Tibial nerve (tissue), 4 donors: ENCODE data around the gene USP6NL. TPM values are rescaled to one million over a fixed set of nuclear protein-coding genes. Genes with fewer than 3 reads are reported as not detected.

Experiments
- DNase-seq, 2 donors: peaks; one replicate each; pipeline ENCODE4 v3.0.0-alpha.2; 2019; ENCODE audit warnings: low spot score in 2 of 2
- H3K27ac ChIP-seq, 4 donors: fragments of 200-600 bp; sonication (generic) in 3 of 4; one replicate each; pipeline ENCODE4 v1.5.1; 2017 to 2019; ENCODE audit warnings: mild to moderate bottlenecking in 1 of 4
- H3K27me3 ChIP-seq, 2 donors: fragments of 200-600 bp; sonication (generic) in 1 of 2; one replicate each; pipeline versions ENCODE4 v1.5.1 to v1.6.0; 2017 to 2019
- H3K36me3 ChIP-seq, 3 donors: fragments of 200-600 bp; sonication (generic); one replicate each; pipeline ENCODE4 v1.5.1; 2018 to 2019
- H3K4me1 ChIP-seq, 4 donors: fragments of 200-600 bp; sonication (generic) in 3 of 4; one replicate each; pipeline ENCODE4 v1.5.1; 2017 to 2019
- H3K4me3 ChIP-seq, 4 donors: fragments of 200-600 bp; sonication (generic) in 3 of 4; one replicate each; pipeline ENCODE4 v1.5.1; 2017 to 2019; ENCODE audit warnings: mild to moderate bottlenecking in 1 of 4, moderate library complexity in 1 of 4
- H3K9me3 ChIP-seq, 4 donors: fragments of 200-600 bp; sonication (generic) in 3 of 4; one replicate each; pipeline ENCODE4 v1.5.1; 2017 to 2019
- EP300 ChIP-seq, 2 donors: sonication (generic); formaldehyde crosslinking; IDR thresholded peaks; one replicate each; pipeline ENCODE4 v1.6.1; 2017; ENCODE audit warnings: antibody characterized with exemption in 2 of 2, mild to moderate bottlenecking in 1 of 2
- POLR2A ChIP-seq, 2 donors: fragments of 450-650 bp; IDR thresholded peaks; one replicate each; pipeline ENCODE4 v1.6.1; 2017; ENCODE audit warnings: antibody characterized with exemption in 2 of 2, mild to moderate bottlenecking in 2 of 2, moderate library complexity in 2 of 2
- WGBS, 2 donors: methylation state at CpG; one replicate each; pipeline ENCODE4 v1.1.5; 2018; 5-methylcytosine and 5-hydroxymethylcytosine counted together
- total RNA-seq, 4 donors: library from RNA; depleted of rRNA; stranded (reverse); fragments of >200 nt; gene quantifications; one replicate each; pipeline ENCODE4 v1.1.0, GENCODE V29; 2016
- TF ChIP-seq, protein P1 (sequence below), 5 experiments: fragments of 200-600 bp in 3 of 5; fragments of 450-650 bp in 2 of 5; sonication (generic) in 3 of 5; IDR thresholded peaks; one replicate each; pipeline ENCODE4 v1.5.1; 2016 to 2019; ENCODE audit warnings: antibody characterized with exemption in 5 of 5, mild to moderate bottlenecking in 3 of 5, moderate library complexity in 2 of 5

Gene USP6NL
- total RNA-seq, 4 donors from 2014 or later, result 21.8 to 33.9 (median 25.0) TPM

GRCh38 chr10:11449761-11450160 is 161.7 kb downstream of the USP6NL start:
- TF ChIP-seq, protein P1, sequence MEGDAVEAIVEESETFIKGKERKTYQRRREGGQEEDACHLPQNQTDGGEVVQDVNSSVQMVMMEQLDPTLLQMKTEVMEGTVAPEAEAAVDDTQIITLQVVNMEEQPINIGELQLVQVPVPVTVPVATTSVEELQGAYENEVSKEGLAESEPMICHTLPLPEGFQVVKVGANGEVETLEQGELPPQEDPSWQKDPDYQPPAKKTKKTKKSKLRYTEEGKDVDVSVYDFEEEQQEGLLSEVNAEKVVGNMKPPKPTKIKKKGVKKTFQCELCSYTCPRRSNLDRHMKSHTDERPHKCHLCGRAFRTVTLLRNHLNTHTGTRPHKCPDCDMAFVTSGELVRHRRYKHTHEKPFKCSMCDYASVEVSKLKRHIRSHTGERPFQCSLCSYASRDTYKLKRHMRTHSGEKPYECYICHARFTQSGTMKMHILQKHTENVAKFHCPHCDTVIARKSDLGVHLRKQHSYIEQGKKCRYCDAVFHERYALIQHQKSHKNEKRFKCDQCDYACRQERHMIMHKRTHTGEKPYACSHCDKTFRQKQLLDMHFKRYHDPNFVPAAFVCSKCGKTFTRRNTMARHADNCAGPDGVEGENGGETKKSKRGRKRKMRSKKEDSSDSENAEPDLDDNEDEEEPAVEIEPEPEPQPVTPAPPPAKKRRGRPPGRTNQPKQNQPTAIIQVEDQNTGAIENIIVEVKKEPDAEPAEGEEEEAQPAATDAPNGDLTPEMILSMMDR (IDR thresholded peaks at IDR 0.05), result no peak
- TF ChIP-seq EP300 (IDR thresholded peaks at IDR 0.05) (no peak), POLR2A (IDR thresholded peaks at IDR 0.05) (no peak)
- Histone ChIP-seq H3K27ac (no peak overlapping the region), H3K9me3 (no peaks in the 10 kb centered on the region), H3K4me3 (no peak overlapping the region), H3K4me1 (no peaks in the 10 kb centered on the region), H3K27me3 (no peaks in the 10 kb centered on the region), H3K36me3 (no peaks in the 10 kb centered on the region)
- WGBS, 2 donors, result 78 to 85% methylated on average over 8 of the region's 8 CpGs
- no peak for DNase-seq

DNA sequence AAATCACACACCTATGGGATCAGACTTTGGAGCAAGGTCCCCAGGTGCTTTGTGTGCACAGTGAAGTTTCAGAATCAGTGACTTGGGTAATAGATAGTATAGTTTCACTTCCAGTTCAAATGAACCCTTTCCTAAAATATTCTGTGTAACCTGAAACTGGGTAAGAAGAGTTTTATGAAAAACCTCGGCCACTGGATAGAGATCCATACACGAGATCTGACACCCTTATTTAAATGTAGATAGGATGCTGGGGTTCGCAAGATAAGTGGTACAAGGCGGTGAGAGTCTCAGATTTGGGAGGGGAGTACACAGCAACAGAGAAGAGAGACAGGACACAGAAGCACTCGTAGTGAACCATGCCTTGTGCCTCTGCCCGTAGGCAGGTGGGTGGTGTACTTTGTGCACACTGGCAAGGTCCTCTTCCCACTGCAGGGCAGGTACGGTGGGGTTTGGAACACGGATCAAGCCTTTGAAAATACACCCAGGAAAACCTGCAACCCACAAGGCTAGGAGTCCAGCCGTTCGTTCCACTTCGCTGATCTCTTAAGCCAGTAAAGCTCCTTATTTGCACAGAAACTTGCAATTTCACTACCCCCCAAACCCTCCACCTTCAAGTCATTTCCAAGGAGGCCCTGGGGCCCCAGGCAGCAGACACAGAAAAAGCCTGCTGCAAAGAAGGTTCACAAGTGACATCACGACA is 162.8 kb downstream of the USP6NL start:
- Histone ChIP-seq H3K27me3 (no peaks in the 10 kb centered on the region), H3K9me3 (no peaks in the 10 kb centered on the region), H3K27ac (no peak overlapping the region), H3K4me3 (no peak overlapping the region), H3K4me1 (no peaks in the 10 kb centered on the region), H3K36me3 (no peaks in the 10 kb centered on the region)
- TF ChIP-seq, protein P1 (IDR thresholded peaks at IDR 0.05), result no peak
- TF ChIP-seq POLR2A (IDR thresholded peaks at IDR 0.05), result no peak
- 69 to 73% methylated on average over 12 of the region's 12 CpGs for WGBS, 2 donors
- DNase-seq, result no peak

DNA sequence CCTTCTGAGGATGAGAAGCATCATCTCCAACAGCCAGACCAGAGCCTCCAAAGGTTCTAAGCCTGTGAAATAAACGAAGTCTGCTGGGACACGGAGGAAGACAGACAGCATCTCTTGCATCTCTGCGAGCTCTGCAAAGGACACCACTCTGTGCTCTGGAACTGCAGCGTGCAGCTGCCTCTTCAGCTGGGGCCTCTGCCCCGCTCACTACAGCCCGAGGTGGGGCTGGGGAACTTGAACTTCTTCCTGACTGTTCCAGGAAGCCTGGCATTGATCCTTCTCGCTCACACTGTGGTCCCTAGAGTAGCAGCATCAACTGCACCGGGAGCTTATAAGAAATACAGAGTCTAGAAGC is 163.3 kb downstream of the USP6NL start:
- H3K4me1 ChIP-seq, result no peaks in the 10 kb centered on the region
- H3K36me3 ChIP-seq, result no peaks in the 10 kb centered on the region
- no peaks in the 10 kb centered on the region for H3K27me3 ChIP-seq
- TF ChIP-seq POLR2A (IDR thresholded peaks at IDR 0.05) (no peak), EP300 (IDR thresholded peaks at IDR 0.05) (no peak)
- DNase-seq, result no peak
- H3K9me3 ChIP-seq, result no peaks in the 10 kb centered on the region
- no peak overlapping the region for H3K4me3 ChIP-seq
- 49 to 60% methylated on average over 8 of the region's 8 CpGs for WGBS, 2 donors
- H3K27ac ChIP-seq, result no peak overlapping the region

DNA sequence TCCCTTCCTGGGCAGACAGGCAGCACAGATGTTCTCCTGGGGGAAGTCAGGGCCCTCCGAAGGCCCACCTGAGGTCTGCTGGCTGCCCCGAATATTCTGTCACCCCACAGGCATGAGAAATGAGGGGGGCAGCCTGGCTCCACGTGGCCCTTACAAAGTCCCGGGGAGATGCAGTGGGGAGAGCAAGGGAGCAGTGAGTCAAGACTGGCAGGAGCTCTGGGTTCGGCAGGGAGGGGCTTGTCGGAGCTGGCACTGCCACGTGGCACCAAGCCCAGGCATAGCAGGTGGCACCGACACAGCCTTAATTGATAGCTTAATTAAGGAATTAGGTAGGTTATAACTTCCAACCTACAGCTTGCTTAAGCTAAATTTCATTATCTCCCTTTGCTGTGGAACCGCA is 163.9 kb downstream of the USP6NL start:
- no peaks in the 10 kb centered on the region for H3K27me3 ChIP-seq
- no peak for DNase-seq
- no peak overlapping the region for H3K27ac ChIP-seq
- no peak overlapping the region for H3K4me3 ChIP-seq
- no peaks in the 10 kb centered on the region for H3K4me1 ChIP-seq
- no peak for TF ChIP-seq POLR2A (IDR thresholded peaks at IDR 0.05)
- no peak for TF ChIP-seq EP300 (IDR thresholded peaks at IDR 0.05)
- TF ChIP-seq, protein P1 (IDR thresholded peaks at IDR 0.05), result no peak
- H3K9me3 ChIP-seq, result no peaks in the 10 kb centered on the region
- WGBS, 2 donors, result 78 to 83% methylated on average over 9 of the region's 9 CpGs
- no peaks in the 10 kb centered on the region for H3K36me3 ChIP-seq

DNA sequence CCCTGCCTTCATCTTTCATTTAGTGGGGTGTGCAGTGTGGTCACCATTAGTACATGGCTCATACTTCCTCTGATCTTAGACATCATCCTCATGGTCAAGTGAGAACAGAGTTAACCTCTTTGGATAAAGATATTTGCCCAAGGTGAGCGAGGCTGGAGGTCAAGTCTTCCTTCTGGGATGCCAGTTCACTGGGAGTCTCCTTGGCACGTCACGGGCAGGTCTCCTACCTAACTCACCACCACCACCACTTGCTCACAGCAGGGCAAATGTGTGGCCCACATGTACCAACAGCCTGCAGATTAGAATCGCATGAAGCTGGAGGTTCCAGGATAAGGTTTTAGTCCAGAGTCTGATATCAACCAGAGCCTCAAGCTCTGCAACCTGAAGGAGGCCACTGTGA is 164.6 kb downstream of the USP6NL start:
- WGBS, 2 donors, result 88 to 93% methylated on average over 3 to 4 of the region's 4 CpGs
- DNase-seq, result no peak
- Histone ChIP-seq H3K36me3 (no peaks in the 10 kb centered on the region), H3K27me3 (no peaks in the 10 kb centered on the region), H3K27ac (no peak overlapping the region), H3K9me3 (no peaks in the 10 kb centered on the region), H3K4me3 (no peak overlapping the region), H3K4me1 (no peaks in the 10 kb centered on the region)
- TF ChIP-seq POLR2A (IDR thresholded peaks at IDR 0.05) (no peak), EP300 (IDR thresholded peaks at IDR 0.05) (no peak)
- TF ChIP-seq, protein P1 (IDR thresholded peaks at IDR 0.05), result no peak

DNA sequence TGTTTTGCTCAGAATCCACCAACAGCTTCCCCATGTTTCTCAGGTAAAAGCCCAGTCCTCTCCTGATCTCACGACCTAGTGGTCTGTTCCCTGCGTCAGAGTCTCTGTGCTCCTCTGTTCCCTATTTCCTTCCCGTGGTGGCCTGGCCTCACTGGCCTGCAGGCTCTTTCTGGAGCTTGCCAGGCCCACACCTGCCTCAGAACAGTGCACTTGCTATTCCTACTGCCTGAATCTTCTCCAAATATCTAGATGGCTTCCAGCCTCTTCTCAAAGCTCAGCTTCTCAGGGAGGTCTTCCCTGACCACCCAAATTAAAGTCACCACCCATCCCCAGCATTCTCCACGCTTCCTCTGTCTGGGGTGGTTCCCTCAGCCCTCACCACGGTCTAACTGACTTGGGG is 165.3 kb downstream of the USP6NL start:
- DNase-seq, result no peak
- H3K27ac ChIP-seq, result no peak overlapping the region
- H3K4me3 ChIP-seq, result no peak overlapping the region
- H3K27me3 ChIP-seq, result no peaks in the 10 kb centered on the region
- TF ChIP-seq EP300 (IDR thresholded peaks at IDR 0.05) (no peak), POLR2A (IDR thresholded peaks at IDR 0.05) (no peak)
- TF ChIP-seq, protein P1 (IDR thresholded peaks at IDR 0.05), result no peak
- H3K4me1 ChIP-seq, result no peaks in the 10 kb centered on the region
- WGBS, 2 donors, result 77 to 82% methylated on average over 5 of the region's 5 CpGs
- H3K36me3 ChIP-seq, result no peaks in the 10 kb centered on the region
- H3K9me3 ChIP-seq, result no peaks in the 10 kb centered on the region
